GM23338 (cell line): Measurements from ENCODE around the gene HLA-DMB. TPM values are rescaled to one million over a fixed set of nuclear protein-coding genes. Genes with fewer than 3 reads are reported as not detected.

Source experiments
- ATAC-seq: fragments of 200-7000 bp; cut with Tn5 transposase; 3 replicates; pipeline ENCODE4 v1.9.1; 2020
- DNase-seq: peaks from one replicate; pipeline ENCODE4 v3.0.0-alpha.2; 2015; ENCODE audit warnings: low spot score
- H2AFZ ChIP-seq: fragments of 200-600 bp; sonication (generic); 2 replicates; pipeline ENCODE4 v1.8.0; 2016; ENCODE audit warnings: antibody characterized with exemption, mild to moderate bottlenecking, moderate library complexity
- H3F3A ChIP-seq: fragments of 200-600 bp; sonication (generic); replicated peaks from 2 replicates; pipeline ENCODE4 v1.8.0; 2017; ENCODE audit warnings: antibody characterized with exemption, mixed run types, low read depth
- H3K27ac ChIP-seq: fragments of 200-600 bp; sonication (generic); 2 replicates; pipeline ENCODE4 v1.6.1; 2016; ENCODE audit warnings: low read depth
- H3K27me3 ChIP-seq: fragments of 200-600 bp; sonication (generic); 2 replicates; pipeline ENCODE4 v1.8.0; 2016; ENCODE audit warnings: mild to moderate bottlenecking, mixed run types, moderate library complexity; ENCODE audit not compliant: insufficient read depth
- H3K36me3 ChIP-seq: fragments of 200-600 bp; sonication (generic); 2 replicates; pipeline ENCODE4 v1.8.0; 2016; ENCODE audit warnings: mild to moderate bottlenecking; ENCODE audit not compliant: insufficient read depth
- H3K4me1 ChIP-seq: fragments of 200-600 bp; sonication (generic); 2 replicates; pipeline ENCODE4 v1.8.0; 2016; ENCODE audit warnings: mild to moderate bottlenecking, moderate library complexity; ENCODE audit not compliant: insufficient read depth
- H3K4me2 ChIP-seq: fragments of 200-600 bp; sonication (generic); 2 replicates; pipeline ENCODE4 v1.7.1; 2017; ENCODE audit warnings: mixed run types
- H3K4me3 ChIP-seq: fragments of 200-600 bp; sonication (generic); 2 replicates; pipeline ENCODE4 v1.6.1; 2016; ENCODE audit warnings: mixed run types
- H3K79me2 ChIP-seq: fragments of 200-600 bp; sonication (generic); replicated peaks from 2 replicates; pipeline ENCODE4 v1.8.0; 2017; ENCODE audit warnings: mild to moderate bottlenecking; ENCODE audit not compliant: insufficient read depth
- H3K9me2 ChIP-seq: fragments of 200-600 bp; sonication (generic); 2 replicates; pipeline ENCODE4 v1.8.0; 2017; ENCODE audit not compliant: insufficient read depth
- H4K20me1 ChIP-seq: fragments of 200-600 bp; sonication (generic); replicated peaks from 2 replicates; pipeline ENCODE4 v1.8.0; 2017; ENCODE audit warnings: mild to moderate bottlenecking; ENCODE audit not compliant: insufficient read depth
- H3K27ac Mint-ChIP-seq: 2 replicates; pipeline ENCODE4 v1.8.0; 2020; ENCODE audit warnings: inconsistent platforms, mild to moderate bottlenecking, moderate library complexity, mixed read lengths
- H3K27me3 Mint-ChIP-seq: 3 replicates; pipeline ENCODE4 v1.8.0; 2022; ENCODE audit warnings: low read depth, mild to moderate bottlenecking, moderate library complexity, mixed read lengths, inconsistent platforms; ENCODE audit not compliant: insufficient read depth, poor library complexity
- H3K36me3 Mint-ChIP-seq: 3 replicates; pipeline ENCODE4 v1.8.0; 2021; ENCODE audit warnings: low read depth, mild to moderate bottlenecking, inconsistent platforms, moderate library complexity, mixed read lengths
- H3K4me1 Mint-ChIP-seq: 3 replicates; pipeline ENCODE4 v1.8.0; 2020; ENCODE audit warnings: mild to moderate bottlenecking, inconsistent platforms, mixed read lengths
- H3K4me3 Mint-ChIP-seq: 3 replicates; pipeline ENCODE4 v1.8.0; 2021; ENCODE audit warnings: moderate library complexity, mild to moderate bottlenecking, inconsistent platforms, mixed read lengths
- H3K9me3 Mint-ChIP-seq: 3 replicates; pipeline ENCODE4 v1.8.0; 2020; ENCODE audit warnings: moderate library complexity, mild to moderate bottlenecking, inconsistent platforms, mixed read lengths
- CREB1 ChIP-seq: fragments of 250-450 bp; sonication (Bioruptor Pico); IDR thresholded peaks from 2 replicates; pipeline ENCODE4 v1.5.0; 2020; ENCODE audit warnings: low read depth, mild to moderate bottlenecking, moderate library complexity
- CTCF ChIP-seq, 2 experiments: fragments of 200-600 bp in 1 of 2; sonication (generic) in 1 of 2; conservative IDR thresholded peaks; 2 replicates each; pipeline versions ENCODE4 v1.5.1 to v1.6.1; 2016 to 2017; ENCODE audit warnings: antibody characterized with exemption in 2 of 2, low read depth in 2 of 2, mild to moderate bottlenecking in 2 of 2, moderate library complexity in 1 of 2
- EZH2 ChIP-seq: fragments of 200-600 bp; sonication (generic); IDR thresholded peaks from one replicate; pipeline ENCODE4 v1.8.0; 2017; ENCODE audit warnings: antibody characterized with exemption, mild to moderate bottlenecking, low read depth; ENCODE audit not compliant: unreplicated experiment
- EZH2phosphoT487 ChIP-seq: fragments of 200-600 bp; sonication (generic); IDR thresholded peaks from one replicate; pipeline ENCODE4 v1.8.1; 2018; ENCODE audit warnings: antibody characterized with exemption; ENCODE audit not compliant: unreplicated experiment
- JUNB ChIP-seq: IDR thresholded peaks from one replicate; pipeline ENCODE4 v1.6.1; 2016; ENCODE audit warnings: antibody characterized with exemption; ENCODE audit not compliant: unreplicated experiment
- NANOG ChIP-seq: IDR thresholded peaks from 2 replicates; pipeline ENCODE4 v1.6.1; 2016; ENCODE audit warnings: antibody characterized with exemption, borderline replicate concordance
- POLR2AphosphoS5 ChIP-seq: IDR thresholded peaks from 2 replicates; pipeline ENCODE4 v1.6.1; 2016; ENCODE audit warnings: antibody characterized with exemption, low read depth
- STAT1 ChIP-seq: IDR thresholded peaks from one replicate; pipeline ENCODE4 v1.6.1; 2016; ENCODE audit warnings: antibody characterized with exemption; ENCODE audit not compliant: unreplicated experiment
- ZNF114 ChIP-seq: fragments of 250-450 bp; sonication (Bioruptor Pico); IDR thresholded peaks from 2 replicates; pipeline ENCODE4 v1.5.0; 2020; ENCODE audit warnings: mild to moderate bottlenecking, moderate library complexity
- ZNF331 ChIP-seq: fragments of 250-450 bp; sonication (Bioruptor Pico); IDR thresholded peaks from 2 replicates; pipeline ENCODE4 v1.5.0; 2020; ENCODE audit warnings: low read depth, mild to moderate bottlenecking, moderate library complexity
- ZNF462 ChIP-seq: fragments of 250-450 bp; sonication (Bioruptor Pico); IDR thresholded peaks from 2 replicates; pipeline ENCODE4 v1.5.0; 2020; ENCODE audit warnings: mild to moderate bottlenecking, moderate library complexity
- polyA plus RNA-seq: library from polyadenylated mRNA; unstranded; fragments of >200 nt; fragmentation: Nextera tagmentation; extraction: Ambion mirVana; gene quantifications from 2 replicates; pipeline ENCODE4 v1.2.1, GENCODE V29; 2016
- total RNA-seq: library from RNA; depleted of rRNA; stranded (reverse); fragments of >200 nt; shearing (Covaris generic); gene quantifications from 2 replicates; pipeline ENCODE4 v1.2.3, GENCODE V29; 2014
- TF ChIP-seq, protein P1 (sequence below): IDR thresholded peaks from 2 replicates; pipeline ENCODE4 v1.6.1; 2016; ENCODE audit warnings: antibody characterized with exemption
- TF ChIP-seq, protein P2 (sequence below): IDR thresholded peaks from one replicate; pipeline ENCODE4 v1.6.1; 2018; ENCODE audit warnings: antibody characterized with exemption; ENCODE audit not compliant: unreplicated experiment

HLA-DMB gene
- total and polyA plus RNA-seq, 2 experiments from 2014 or later: 0.70 to 1.6 TPM

DNA sequence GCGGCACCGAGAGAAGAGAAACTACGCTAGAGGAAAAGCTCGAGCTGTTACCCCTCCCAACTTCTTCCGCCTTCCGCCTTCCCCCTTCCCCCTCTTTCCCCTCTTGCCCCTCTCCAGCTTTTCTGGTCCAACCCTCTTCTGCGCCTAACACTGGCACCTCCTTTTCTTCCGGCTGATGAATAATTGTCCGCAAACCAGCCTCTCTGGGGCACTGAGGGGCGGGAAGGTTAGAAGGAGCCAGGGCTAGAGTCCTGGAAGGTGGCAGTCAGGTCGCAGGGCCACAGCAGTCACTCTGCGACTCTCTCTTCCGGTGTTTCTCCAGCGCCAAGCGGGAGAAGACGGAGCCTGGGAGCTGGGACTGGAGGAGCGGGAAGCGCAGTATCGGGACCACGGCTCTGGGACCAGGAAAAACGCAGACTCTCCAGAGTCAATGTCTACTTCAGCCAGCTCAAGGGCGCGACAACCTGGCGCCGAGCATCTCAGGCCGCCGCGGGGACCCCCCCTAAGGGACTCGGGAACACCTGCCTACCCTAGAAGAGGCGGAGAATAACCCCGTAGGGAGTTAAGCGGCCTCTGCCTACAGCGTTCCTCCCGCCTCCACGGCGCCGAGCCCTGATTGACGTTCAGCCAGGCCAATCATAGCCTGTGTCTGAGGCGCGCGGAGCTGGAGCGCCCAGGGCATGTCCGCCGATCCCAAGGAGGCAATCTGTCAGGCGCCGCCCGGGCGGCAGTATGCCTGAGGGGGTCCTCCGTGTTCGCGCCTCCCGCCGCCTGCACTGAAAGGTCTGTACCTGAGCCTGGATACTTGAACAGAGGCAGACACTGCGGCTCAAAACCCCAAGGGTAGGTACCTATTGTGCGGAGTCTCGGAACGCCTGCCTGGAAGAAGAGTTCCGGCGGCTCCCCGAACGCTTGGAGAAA, 46.5 kb downstream of the HLA-DMB start:
- Mint-ChIP-seq H3K36me3 (no peaks in the 10 kb centered on the region), H3K9me3 (no peaks in the 10 kb centered on the region; the same call in 2 of the 3 replicates), H3K4me1 (peaks cover 10% of the 10 kb centered on the region), H3K27ac (peak overlapping the region; percentile 95), H3K4me3 (peak overlapping the region; percentile 94), H3K27me3 (peaks cover 14% of the 10 kb centered on the region)
- ATAC-seq (peak; percentile 97), DNase-seq (peak; percentile 95)
- H3K4me3 ChIP-seq: peak overlapping the region; percentile 97
- no peaks in the 10 kb centered on the region for H3K36me3 ChIP-seq
- TF ChIP-seq STAT1 (no peak), EZH2 (no peak), ZNF331 (CRISPR knock-in tag) (no peak), CTCF (conservative IDR thresholded peaks at IDR 0.05; ENCODE audit: low read depth in 2 of 2) (no peak), CREB1 (CRISPR knock-in tag) (peak; percentile 19; the same call in 1 of the 2 replicates), ZNF114 (CRISPR knock-in tag) (no peak), POLR2AphosphoS5 (peak; percentile 92), JUNB (no peak), EZH2phosphoT487 (no peak), ZNF462 (CRISPR knock-in tag) (no peak), NANOG (no peak)
- TF ChIP-seq, protein P1, sequence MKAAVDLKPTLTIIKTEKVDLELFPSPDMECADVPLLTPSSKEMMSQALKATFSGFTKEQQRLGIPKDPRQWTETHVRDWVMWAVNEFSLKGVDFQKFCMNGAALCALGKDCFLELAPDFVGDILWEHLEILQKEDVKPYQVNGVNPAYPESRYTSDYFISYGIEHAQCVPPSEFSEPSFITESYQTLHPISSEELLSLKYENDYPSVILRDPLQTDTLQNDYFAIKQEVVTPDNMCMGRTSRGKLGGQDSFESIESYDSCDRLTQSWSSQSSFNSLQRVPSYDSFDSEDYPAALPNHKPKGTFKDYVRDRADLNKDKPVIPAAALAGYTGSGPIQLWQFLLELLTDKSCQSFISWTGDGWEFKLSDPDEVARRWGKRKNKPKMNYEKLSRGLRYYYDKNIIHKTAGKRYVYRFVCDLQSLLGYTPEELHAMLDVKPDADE: peak; percentile 16; the same call in 1 of the 2 replicates
- TF ChIP-seq, protein P2, sequence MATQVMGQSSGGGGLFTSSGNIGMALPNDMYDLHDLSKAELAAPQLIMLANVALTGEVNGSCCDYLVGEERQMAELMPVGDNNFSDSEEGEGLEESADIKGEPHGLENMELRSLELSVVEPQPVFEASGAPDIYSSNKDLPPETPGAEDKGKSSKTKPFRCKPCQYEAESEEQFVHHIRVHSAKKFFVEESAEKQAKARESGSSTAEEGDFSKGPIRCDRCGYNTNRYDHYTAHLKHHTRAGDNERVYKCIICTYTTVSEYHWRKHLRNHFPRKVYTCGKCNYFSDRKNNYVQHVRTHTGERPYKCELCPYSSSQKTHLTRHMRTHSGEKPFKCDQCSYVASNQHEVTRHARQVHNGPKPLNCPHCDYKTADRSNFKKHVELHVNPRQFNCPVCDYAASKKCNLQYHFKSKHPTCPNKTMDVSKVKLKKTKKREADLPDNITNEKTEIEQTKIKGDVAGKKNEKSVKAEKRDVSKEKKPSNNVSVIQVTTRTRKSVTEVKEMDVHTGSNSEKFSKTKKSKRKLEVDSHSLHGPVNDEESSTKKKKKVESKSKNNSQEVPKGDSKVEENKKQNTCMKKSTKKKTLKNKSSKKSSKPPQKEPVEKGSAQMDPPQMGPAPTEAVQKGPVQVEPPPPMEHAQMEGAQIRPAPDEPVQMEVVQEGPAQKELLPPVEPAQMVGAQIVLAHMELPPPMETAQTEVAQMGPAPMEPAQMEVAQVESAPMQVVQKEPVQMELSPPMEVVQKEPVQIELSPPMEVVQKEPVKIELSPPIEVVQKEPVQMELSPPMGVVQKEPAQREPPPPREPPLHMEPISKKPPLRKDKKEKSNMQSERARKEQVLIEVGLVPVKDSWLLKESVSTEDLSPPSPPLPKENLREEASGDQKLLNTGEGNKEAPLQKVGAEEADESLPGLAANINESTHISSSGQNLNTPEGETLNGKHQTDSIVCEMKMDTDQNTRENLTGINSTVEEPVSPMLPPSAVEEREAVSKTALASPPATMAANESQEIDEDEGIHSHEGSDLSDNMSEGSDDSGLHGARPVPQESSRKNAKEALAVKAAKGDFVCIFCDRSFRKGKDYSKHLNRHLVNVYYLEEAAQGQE: no peak
- no peaks in the 10 kb centered on the region for H3K27me3 ChIP-seq
- no peaks in the 10 kb centered on the region; the same call in 1 of the 2 replicates for H4K20me1 ChIP-seq
- H3K9me2 ChIP-seq: no peaks in the 10 kb centered on the region
- H3K27ac ChIP-seq: peak overlapping the region; percentile 93
- peaks cover 8% of the 10 kb centered on the region; the same call in 1 of the 2 replicates for H3K79me2 ChIP-seq
- H3K4me2 ChIP-seq: peak overlapping the region; percentile 91
- peak overlapping the region; percentile 98 for H2AFZ ChIP-seq
- no peaks in the 10 kb centered on the region for H3F3A ChIP-seq
- H3K4me1 ChIP-seq: peaks cover 8% of the 10 kb centered on the region; the same call in 1 of the 2 replicates
